Airway epithelial cell (primary cell): ENCODE data around the gene SRSF12. TPM values are rescaled to one million over a fixed set of nuclear protein-coding genes. Genes with fewer than 3 reads are reported as not detected.

Source experiments
- total RNA-seq: library from RNA; depleted of rRNA; stranded (reverse); fragments of >200 nt; gene quantifications from 2 replicates; pipeline ENCODE4 v1.2.3, GENCODE V29; 2015

The SRSF12 gene
- total RNA-seq, result 0.19 and 0.21 TPM in 2 replicates

DNA sequence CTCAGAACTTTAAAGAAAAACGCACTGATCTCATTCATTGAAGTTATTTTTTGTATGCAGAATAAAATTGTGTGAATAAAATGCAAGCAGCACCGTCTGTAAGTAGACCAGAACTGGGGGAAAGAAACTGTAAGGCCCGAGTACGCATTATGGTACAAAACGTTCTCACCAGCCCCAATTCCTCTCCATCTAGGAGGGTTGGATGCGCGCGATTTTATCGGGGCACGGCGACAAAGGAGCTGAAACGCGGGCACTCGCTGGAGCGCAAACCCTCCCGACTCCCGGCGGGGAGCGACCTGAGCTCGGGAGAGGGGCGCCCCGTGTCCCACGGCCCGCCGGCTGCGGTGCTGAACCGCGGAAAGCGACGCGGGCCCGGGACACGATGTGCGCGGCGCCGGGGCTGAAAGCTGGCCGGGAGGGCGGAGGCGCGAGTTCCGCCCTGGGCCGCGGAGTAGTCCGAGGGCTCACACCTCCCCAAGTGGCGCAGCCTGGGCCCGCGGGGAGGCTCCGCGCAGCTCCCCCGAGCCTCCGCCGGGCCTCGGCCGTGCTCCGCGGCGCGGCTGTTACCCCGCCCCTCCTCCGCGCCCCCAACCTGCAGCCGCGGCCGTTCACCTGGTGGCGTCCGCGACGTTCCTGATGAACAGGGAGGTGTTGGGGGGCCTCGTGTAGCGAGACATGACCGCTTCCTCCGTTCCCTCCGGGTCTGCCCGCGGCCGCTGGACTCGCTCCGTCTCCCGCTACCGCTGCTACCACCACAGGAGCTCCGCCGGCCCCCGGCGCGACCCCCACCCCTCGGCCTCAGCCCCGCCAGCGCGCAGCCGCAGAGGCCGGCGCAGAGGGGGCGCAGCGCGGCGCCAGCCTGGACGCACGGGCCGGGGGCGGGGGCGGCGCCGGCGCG lies at the start of gene SRSF12:
Gene SRSF12 (minus strand): TSS at position 861 of the 898 bp plus-strand sequence. CDS start 184 bp downstream, at position 677.

DNA sequence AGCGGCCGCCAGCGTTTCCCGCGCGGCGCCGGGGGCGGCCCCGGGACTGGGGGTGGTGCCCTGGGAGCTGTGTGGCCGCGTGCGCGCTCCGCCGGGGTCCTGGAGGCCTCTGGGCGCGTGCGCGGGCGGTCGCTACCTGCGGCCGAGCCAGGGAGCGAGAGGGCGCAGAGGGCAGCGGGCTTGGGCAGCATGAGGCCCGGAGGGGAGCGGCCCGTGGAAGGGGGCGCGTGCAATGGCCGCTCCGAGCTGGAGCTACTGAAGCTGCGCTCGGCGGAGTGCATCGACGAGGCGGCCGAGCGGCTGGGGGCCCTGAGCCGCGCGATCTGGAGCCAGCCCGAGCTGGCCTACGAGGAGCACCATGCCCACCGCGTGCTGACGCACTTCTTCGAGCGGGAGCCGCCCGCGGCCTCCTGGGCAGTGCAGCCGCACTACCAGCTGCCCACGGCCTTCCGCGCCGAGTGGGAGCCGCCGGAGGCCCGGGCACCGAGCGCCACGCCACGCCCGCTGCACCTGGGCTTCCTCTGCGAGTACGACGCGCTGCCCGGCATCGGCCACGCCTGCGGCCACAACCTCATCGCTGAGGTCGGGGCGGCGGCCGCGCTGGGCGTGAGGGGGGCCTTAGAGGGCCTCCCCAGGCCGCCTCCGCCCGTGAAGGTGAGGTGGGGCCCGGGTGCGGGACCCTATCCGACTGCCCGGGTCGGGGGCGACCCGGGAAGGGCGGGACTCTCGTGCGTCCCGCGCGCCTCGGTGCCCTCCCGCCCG lies 28.3 kb upstream of the SRSF12 start, which contains the start of gene PM20D2:
Gene PM20D2 (plus strand): TSS at position 100 of the 762 bp plus-strand sequence. CDS start 90 bp downstream, at position 190.

DNA sequence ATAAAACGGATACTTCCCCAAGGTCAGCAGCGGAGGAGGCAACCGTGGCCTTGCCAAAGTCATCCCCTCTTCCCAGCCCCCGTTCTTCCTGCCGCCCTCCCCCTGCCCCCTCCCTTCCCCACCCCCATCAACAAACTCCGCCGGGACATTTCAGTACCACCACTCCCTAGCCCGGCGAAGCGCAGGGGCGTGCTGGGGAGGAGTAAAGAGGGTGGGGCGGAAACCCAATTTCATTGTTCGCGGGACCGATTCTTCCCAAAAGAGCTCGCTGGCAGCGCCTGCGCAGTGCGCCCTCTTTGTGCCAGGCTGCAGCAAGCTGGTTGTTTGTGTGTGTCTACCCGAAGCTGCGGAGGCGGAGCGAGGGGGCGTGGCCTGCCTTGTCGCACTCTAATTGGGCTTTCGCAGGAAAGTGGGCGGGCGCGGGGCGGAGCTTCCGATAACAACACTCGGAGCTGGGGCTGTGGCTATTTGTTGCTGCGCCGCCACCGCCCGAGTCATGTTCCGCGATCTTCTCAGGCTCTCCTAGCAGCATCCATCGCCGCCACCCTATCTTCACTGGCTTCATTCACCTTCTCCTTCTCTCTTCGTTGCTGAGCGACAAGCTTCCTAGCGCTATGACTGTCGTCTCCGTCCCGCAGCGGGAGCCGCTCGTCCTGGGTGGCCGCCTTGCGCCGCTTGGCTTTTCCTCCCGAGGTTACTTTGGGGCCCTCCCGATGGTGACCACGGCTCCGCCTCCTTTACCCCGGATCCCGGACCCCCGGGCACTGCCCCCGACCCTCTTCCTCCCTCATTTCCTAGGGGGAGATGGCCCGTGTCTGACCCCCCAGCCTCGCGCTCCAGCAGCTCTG lies 37.4 kb downstream of the SRSF12 start, which contains the start of gene PNRC1:
Gene PNRC1 (plus strand): TSS at position 471 of the 848 bp plus-strand sequence. CDS start 144 bp downstream, at position 615.

Other genes starting within 250 kb of the SRSF12 start
- gene RNGTT, start 154.5 kb downstream of the SRSF12 start, total RNA-seq, result 14.6 and 17.6 TPM in 2 replicates
- 50.0 and 50.7 TPM in 2 replicates for gene PNRC1, start 37.3 kb downstream of the SRSF12 start, total RNA-seq
- 12.2 and 12.8 TPM in 2 replicates for gene PM20D2, start 28.0 kb upstream of the SRSF12 start, total RNA-seq
- gene GABRR1, start 99.3 kb upstream of the SRSF12 start, total RNA-seq, result not detected in 2 replicates
- not detected in 2 replicates for gene GABRR2, start 197.2 kb upstream of the SRSF12 start, total RNA-seq
- 16.2 and 19.0 TPM in 2 replicates for gene UBE2J1, start 234.7 kb upstream of the SRSF12 start, total RNA-seq